GM19239 (cell line): ENCODE data around the gene CEACAM1.
"Not testable (repeated sequence)": the region's sequence is repeated elsewhere in the genome, so short reads cannot be mapped to it uniquely, and the experiment has no call there.

ENCODE experiments used
- DNase-seq: peaks from one replicate; pipeline ENCODE4 v3.0.0; 2011; ENCODE audit warnings: low spot score; ENCODE audit not compliant: insufficient read length
- FAIRE-seq: peaks from 2 replicates; lab custom pipeline; 2011; peaks lifted over from hg19 to GRCh38; lab: Jason Lieb, UNC

CEACAM1 gene

GRCh38 chr19:42528354-42529247 is at the start of gene CEACAM1:
Gene CEACAM1, minus strand, starts transcription at chr19:42528481. Its CDS starts 107 bp downstream, at chr19:42528374.
- DNase-seq = peak; percentile 52
- FAIRE-seq = peak; percentile 74

GRCh38 chr19:42577016-42577415 is 48.7 kb upstream of the CEACAM1 start:
- no peak for DNase-seq
- FAIRE-seq = no peak

GRCh38 chr19:42576241-42576640 is 48.0 kb upstream of the CEACAM1 start:
- FAIRE-seq (no peak), DNase-seq (no peak)

- DNase-seq = no peak
- no peak for FAIRE-seq
Observed at GRCh38 chr19:42573642-42574041, 45.4 kb upstream of the CEACAM1 start.

DNA sequence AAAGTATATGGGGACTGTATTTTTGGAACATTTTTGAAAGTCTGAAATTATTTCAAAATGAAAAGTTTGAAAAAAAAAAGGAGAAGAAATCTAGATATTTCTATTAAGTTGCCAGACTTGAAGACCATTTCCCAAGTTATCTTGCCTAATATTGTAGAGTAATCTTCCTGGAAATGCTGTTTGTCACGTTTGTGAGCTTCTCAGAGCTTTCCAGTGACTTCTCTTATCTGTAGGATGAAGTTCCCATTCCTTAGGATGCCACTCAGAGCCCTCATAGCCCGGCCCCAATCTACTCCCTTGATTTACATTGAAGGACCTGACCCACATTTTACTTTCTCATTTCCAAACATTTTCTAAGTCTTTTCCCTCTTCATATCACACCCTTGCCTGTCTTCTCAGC is 42.8 kb upstream of the CEACAM1 start:
- FAIRE-seq = no peak

GRCh38 chr19:42569193-42569592 is 40.9 kb upstream of the CEACAM1 start:
- FAIRE-seq (no peak), DNase-seq (no peak)

More for the DNA sequence above, 42.8 kb upstream of the CEACAM1 start:
- no peak for DNase-seq

- FAIRE-seq (no peak), DNase-seq (no peak)
Observed at GRCh38 chr19:42568006-42568405, 39.7 kb upstream of the CEACAM1 start.

GRCh38 chr19:42567567-42567966 is 39.3 kb upstream of the CEACAM1 start:
- DNase-seq (no peak), FAIRE-seq (no peak)

- FAIRE-seq (peak; percentile 93), DNase-seq (peak; percentile 38)
Observed at GRCh38 chr19:42563352-42564210, 35.3 kb upstream of the CEACAM1 start.

GRCh38 chr19:42561512-42561911 is 33.2 kb upstream of the CEACAM1 start:
- FAIRE-seq (no peak), DNase-seq (no peak)

- DNase-seq (no peak), FAIRE-seq (no peak)
Observed at GRCh38 chr19:42560731-42561130, 32.5 kb upstream of the CEACAM1 start.

GRCh38 chr19:42558450-42559150 is 30.3 kb upstream of the CEACAM1 start:
- DNase-seq = no peak
- no peak for FAIRE-seq

DNA sequence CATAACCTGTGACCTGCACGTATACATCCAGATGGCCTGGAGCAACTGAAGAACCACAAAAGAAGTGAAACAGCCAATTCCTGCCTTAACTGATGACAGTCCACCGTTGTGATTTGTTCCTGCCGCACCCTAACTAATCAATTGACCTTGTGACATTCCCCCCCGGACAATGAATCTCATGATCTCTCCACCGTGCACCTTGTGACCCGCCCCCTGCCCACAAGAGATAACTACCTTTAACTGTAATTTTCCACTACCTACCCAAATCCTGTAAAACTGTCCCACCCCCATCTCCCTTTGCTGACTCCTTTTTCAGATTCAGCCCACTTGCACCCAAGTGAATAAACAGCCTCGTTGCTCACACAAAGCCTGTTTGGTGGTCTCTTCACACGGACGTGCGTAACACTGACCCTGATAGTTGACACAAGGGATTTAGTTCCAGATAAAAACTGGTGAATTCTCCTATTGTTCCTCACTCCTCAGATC is 29.1 kb upstream of the CEACAM1 start:
- FAIRE-seq, DNase-seq: not testable (repeated sequence)

GRCh38 chr19:42555801-42556200 is 27.5 kb upstream of the CEACAM1 start:
- DNase-seq (no peak), FAIRE-seq (no peak)

DNA sequence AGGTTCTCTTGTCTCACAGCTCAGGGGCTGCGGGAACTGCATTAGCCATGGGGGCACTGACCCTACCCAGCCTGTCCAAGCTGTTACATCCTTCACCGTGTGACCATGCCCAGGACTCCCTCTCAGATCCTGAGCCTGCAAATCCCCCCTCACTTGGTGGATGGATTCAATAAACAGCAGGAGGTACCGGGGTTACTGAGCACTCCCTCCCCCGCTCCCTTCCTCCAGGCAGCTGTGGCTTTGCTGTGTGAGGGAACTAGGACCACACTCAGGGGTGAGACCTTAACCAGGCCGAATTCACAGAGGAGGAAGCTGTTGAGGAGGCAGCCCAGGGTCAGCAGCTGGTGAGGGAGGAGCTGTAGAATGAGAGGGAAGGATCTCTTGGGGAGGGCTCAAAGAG is 27.0 kb upstream of the CEACAM1 start:
- no peak for FAIRE-seq
- DNase-seq = no peak

GRCh38 chr19:42554046-42554575 is 25.8 kb upstream of the CEACAM1 start:
- DNase-seq = no peak
- no peak for FAIRE-seq

GRCh38 chr19:42553292-42554045 is 25.2 kb upstream of the CEACAM1 start:
- no peak for DNase-seq
- no peak for FAIRE-seq

DNA sequence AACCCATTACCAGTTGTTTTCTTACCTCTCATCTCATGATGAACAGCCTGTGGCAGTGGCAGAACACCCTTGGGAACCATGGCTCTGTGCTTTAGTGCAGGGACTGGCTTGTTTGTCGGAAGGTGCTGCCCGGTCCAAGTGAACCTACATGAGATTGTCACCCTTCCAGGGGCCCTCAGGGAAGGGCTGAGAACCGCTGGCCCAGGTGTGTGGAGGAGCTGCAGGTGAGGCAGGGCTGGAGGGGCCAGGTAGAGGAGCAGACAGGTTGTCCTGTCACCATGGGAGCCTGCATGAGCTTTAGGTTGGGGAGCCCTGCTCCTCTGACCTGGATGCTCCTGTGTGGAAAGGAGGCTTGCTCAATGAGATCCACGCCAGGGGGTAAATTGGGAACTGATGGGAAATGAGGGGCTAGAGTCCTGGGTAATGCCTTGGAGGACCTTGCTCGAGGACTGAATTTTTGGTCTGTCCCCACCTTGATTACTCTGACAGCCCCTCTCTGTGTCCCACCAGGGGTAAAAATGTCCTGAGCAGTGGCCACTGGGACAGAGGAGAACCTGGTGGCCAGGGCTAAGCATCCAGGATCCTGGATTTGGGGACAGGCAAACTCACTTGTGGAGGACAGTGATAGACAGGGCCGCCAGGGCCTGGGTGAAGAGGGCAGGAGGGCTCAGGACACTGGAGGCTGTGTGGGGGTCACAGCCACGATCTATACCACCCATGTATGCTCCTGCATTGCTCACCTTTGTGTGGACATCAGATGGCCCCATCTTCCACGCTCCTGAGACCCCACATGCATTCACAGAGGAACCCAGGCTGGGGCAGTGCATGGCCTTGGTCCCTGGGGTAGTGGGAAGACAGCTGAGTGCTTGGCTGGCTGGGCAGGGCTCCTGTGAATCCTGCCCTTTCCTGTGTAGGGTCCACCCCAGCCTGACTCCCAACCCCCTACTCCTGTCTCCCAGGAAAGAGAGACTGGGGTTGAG is 24.1 kb upstream of the CEACAM1 start:
- no peak for FAIRE-seq
- no peak for DNase-seq
